Hepatocyte (in vitro differentiated cells): ENCODE results near the gene C10orf143.

Experiments
- CTCF ChIP-seq: fragments of 200-600 bp; sonication (generic); IDR thresholded peaks from 2 replicates; pipeline ENCODE4 v1.5.1; 2016; ENCODE audit warnings: antibody characterized with exemption, mild to moderate bottlenecking; ENCODE audit not compliant: poor library complexity
- EZH2 ChIP-seq: fragments of 200-600 bp; sonication (generic); IDR thresholded peaks from 2 replicates; pipeline ENCODE4 v1.6.1; 2016; ENCODE audit warnings: antibody characterized with exemption, mild to moderate bottlenecking, borderline replicate concordance
- EZH2phosphoT487 ChIP-seq: fragments of 200-600 bp; sonication (generic); IDR thresholded peaks from one replicate; pipeline ENCODE4 v1.6.1; 2018; ENCODE audit warnings: antibody characterized with exemption, mild to moderate bottlenecking, low read depth, moderate library complexity; ENCODE audit not compliant: unreplicated experiment, severe bottlenecking

DNA sequence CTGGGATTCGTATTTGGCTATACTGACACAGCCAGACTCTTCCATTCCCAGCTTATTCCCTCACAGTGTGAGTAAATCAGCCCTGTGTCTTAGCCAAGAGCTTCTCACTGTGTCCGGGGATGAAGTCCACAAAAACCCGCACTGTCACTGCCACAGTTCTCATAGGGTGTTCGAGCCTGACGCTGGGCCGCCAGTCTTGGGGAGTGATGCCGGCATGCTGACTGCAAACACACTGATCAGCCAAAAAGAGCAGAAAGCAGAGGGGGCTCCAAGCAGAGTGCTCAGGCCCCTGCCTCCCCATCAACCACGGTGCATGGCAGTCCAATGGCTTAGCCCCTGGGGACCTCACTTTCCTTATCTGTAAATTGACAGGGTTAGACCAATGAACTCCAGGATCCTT lies 36.7 kb downstream of the C10orf143 start:
- TF ChIP-seq CTCF (no peak), EZH2 (no peak), EZH2phosphoT487 (no peak)
